ENCODE data around the gene SPTAN1. TPM values are rescaled to one million over a fixed set of nuclear protein-coding genes. Genes with fewer than 3 reads are reported as not detected.

SPTAN1 gene
- polyA plus RNA-seq, 2 of the 4 experiments (the other 2 are of a cell fraction): 104 to 122 TPM

GRCh38 chr9:128532581-128532980 is 19.8 kb upstream of the SPTAN1 start:
- Histone ChIP-seq H3K4me3 (no peak overlapping the region), H3K27ac (no peak overlapping the region), H3K4me2 (no peak overlapping the region), H3K9me3 (no peaks in the 10 kb centered on the region), H3K4me1 (no peaks in the 10 kb centered on the region)
- POLR2A ChIA-PET: interaction anchor here (0.7 kb wide), 1 partner anchor 19 kb away, joined by 3 read pairs; no protein-coding TSS in a partner anchor
- TF ChIP-seq HOXB5 (CRISPR knock-in tag; IDR thresholded peaks at IDR 0.05) (no peak), TFCP2L1 (CRISPR knock-in tag; IDR thresholded peaks at IDR 0.05) (no peak), HOXB13 (CRISPR knock-in tag; IDR thresholded peaks at IDR 0.05; ENCODE audit: low read depth) (no peak), ESRRA (IDR thresholded peaks at IDR 0.05; ENCODE audit: borderline replicate concordance, low read length) (no peak), JUN (IDR thresholded peaks at IDR 0.05) (no peak), RCOR1 (IDR thresholded peaks at IDR 0.05; ENCODE audit: low read depth, low read length) (no peak), SREBF2 (IDR thresholded peaks at IDR 0.05) (no peak), PHF8 (IDR thresholded peaks at IDR 0.05; ENCODE audit: borderline replicate concordance, low read depth) (no peak), KDM1A (IDR thresholded peaks at IDR 0.05; ENCODE audit: low read depth) (no peak), EHMT2 (IDR thresholded peaks at IDR 0.05; ENCODE audit: low read depth) (no peak), E2F6 (IDR thresholded peaks at IDR 0.05; ENCODE audit: borderline replicate concordance, low read depth) (no peak), ZC3H11A (IDR thresholded peaks at IDR 0.05) (no peak), HEYL (CRISPR knock-in tag; IDR thresholded peaks at IDR 0.05) (no peak), EP300 (IDR thresholded peaks at IDR 0.05) (no peak)
- TF ChIP-seq, protein P1, sequence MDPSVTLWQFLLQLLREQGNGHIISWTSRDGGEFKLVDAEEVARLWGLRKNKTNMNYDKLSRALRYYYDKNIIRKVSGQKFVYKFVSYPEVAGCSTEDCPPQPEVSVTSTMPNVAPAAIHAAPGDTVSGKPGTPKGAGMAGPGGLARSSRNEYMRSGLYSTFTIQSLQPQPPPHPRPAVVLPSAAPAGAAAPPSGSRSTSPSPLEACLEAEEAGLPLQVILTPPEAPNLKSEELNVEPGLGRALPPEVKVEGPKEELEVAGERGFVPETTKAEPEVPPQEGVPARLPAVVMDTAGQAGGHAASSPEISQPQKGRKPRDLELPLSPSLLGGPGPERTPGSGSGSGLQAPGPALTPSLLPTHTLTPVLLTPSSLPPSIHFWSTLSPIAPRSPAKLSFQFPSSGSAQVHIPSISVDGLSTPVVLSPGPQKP (IDR thresholded peaks at IDR 0.05; ENCODE audit: low read depth, low read length): no peak
- TF ChIP-seq, protein P2, sequence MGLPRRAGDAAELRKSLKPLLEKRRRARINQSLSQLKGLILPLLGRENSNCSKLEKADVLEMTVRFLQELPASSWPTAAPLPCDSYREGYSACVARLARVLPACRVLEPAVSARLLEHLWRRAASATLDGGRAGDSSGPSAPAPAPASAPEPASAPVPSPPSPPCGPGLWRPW (IDR thresholded peaks at IDR 0.05): no peak
- TF ChIP-seq, protein P3, sequence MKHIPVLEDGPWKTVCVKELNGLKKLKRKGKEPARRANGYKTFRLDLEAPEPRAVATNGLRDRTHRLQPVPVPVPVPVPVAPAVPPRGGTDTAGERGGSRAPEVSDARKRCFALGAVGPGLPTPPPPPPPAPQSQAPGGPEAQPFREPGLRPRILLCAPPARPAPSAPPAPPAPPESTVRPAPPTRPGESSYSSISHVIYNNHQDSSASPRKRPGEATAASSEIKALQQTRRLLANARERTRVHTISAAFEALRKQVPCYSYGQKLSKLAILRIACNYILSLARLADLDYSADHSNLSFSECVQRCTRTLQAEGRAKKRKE (CRISPR knock-in tag; IDR thresholded peaks at IDR 0.05; ENCODE audit: low read depth): no peak
- CTCF ChIA-PET: interaction anchor here (0.6 to 1.7 kb wide), 5 partner anchors 12 to 279 kb away, joined by 3 to 4 read pairs (median 3); no protein-coding TSS in a partner anchor
- FAIRE-seq: no peak
- no peak for ATAC-seq
- WGBS (ENCODE audit: missing lambda C conversion rate): 93% methylated on average over 4 of the region's 4 CpGs
- DNase-seq (ENCODE audit: low read depth in 1 of 2, low spot score in 1 of 2): no peak

- WGBS (ENCODE audit: missing lambda C conversion rate): 89% methylated on average over 3 of the region's 3 CpGs
- Histone ChIP-seq H3K9me3 (no peaks in the 10 kb centered on the region), H3K4me1 (no peaks in the 10 kb centered on the region), H3K4me3 (no peak overlapping the region), H3K4me2 (no peak overlapping the region), H3K27ac (no peak overlapping the region)
- ChIA-PET POLR2A (interaction anchor here (2.7 kb wide), 1 partner anchor 12 kb away, joined by 12 read pairs; the partner anchor contains the start of gene SPTAN1), CTCF (interaction anchor here (1.1 to 1.9 kb wide), 4 partner anchors 10 to 120 kb away, joined by 4 to 8 read pairs (median 4); partner anchors contain the start of genes CERCAM and SPTAN1)
- no peak for DNase-seq (ENCODE audit: low read depth in 1 of 2, low spot score in 1 of 2)
- no peak for FAIRE-seq
- no peak for ATAC-seq
- TF ChIP-seq ZSCAN20 (CRISPR knock-in tag; IDR thresholded peaks at IDR 0.05) (no peak), RFX5 (IDR thresholded peaks at IDR 0.05) (no peak), EHF (CRISPR knock-in tag; IDR thresholded peaks at IDR 0.05) (no peak), REST (IDR thresholded peaks at IDR 0.05) (no peak), RNF2 (IDR thresholded peaks at IDR 0.05; ENCODE audit: borderline replicate concordance, low read depth) (no peak), CHD2 (IDR thresholded peaks at IDR 0.05; ENCODE audit: low read length, partially characterized antibody) (no peak), EP300 (IDR thresholded peaks at IDR 0.05) (no peak), CEBPB (IDR thresholded peaks at IDR 0.05) (no peak), PBX3 (IDR thresholded peaks at IDR 0.05) (no peak), CBX8 (IDR thresholded peaks at IDR 0.05) (no peak)
- TF ChIP-seq, protein P4, sequence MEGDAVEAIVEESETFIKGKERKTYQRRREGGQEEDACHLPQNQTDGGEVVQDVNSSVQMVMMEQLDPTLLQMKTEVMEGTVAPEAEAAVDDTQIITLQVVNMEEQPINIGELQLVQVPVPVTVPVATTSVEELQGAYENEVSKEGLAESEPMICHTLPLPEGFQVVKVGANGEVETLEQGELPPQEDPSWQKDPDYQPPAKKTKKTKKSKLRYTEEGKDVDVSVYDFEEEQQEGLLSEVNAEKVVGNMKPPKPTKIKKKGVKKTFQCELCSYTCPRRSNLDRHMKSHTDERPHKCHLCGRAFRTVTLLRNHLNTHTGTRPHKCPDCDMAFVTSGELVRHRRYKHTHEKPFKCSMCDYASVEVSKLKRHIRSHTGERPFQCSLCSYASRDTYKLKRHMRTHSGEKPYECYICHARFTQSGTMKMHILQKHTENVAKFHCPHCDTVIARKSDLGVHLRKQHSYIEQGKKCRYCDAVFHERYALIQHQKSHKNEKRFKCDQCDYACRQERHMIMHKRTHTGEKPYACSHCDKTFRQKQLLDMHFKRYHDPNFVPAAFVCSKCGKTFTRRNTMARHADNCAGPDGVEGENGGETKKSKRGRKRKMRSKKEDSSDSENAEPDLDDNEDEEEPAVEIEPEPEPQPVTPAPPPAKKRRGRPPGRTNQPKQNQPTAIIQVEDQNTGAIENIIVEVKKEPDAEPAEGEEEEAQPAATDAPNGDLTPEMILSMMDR (IDR thresholded peaks at IDR 0.05): no peak
- TF ChIP-seq, protein P2 (IDR thresholded peaks at IDR 0.05): no peak
Measured at GRCh38 chr9:128540634-128541360, 11.6 kb upstream of the SPTAN1 start.

Measured in A549 (cell line).